ENCODE results near the gene HDLBP.

Gene HDLBP

DNA sequence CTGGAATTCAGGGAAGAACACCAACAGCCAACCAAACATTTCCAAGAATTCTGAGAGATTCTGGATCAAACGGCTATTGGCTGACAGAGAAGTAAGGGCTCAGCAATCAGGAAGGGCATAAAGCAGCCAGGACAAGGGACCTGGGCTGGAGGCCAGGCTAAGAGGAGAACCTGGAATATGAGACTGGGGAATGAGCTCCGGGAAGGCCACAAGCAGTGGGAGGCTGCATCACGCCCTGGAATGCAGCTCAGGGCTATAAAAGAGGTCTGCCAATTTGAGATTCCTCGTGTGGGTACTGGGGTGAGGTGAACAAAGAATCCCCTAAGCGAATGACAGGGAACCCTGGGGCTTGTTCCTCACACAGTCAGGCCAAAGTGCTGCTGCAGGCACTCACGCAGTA lies 66.6 kb downstream of the HDLBP start:
- DNase-seq, result no peak

DNA sequence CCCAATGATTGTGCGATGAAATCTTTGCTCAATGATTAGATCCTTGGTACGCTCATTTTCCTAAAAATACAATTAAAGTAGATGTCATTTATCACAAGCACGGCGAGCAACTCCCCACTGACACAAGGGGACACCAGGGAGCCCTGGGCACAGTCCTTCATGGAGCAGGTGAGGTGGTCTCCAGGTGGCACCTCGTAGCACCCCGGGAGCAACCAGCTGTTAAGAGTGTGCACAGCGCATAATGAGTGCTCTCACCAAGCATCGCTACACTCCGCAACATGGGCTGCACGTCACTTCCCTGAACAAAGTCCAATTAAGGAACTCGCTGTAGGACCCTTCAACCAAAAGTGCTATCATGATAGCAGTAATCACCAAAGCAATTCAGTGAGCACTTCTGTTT lies 67.2 kb downstream of the HDLBP start:
- DNase-seq, result no peak

DNA sequence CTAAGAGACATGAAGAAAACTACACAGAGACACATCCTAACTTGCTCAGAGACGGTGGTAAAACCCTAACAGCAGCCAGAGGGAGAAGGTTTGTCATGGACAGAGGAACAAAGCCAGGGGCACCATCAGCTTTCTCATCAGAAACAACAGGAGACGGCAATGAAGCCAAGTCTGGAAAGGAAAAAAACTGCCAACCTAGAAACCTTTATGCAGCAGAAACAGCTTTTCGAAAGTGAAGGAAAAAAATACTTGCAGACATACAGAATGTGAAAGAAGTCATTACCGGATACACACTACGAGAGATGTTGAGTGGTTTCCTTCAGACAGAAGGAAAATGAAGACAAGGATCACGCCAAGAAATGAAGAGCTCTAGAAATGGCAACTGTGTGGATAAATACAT lies 71.1 kb downstream of the HDLBP start:
- DNase-seq, result no peak

- DNase-seq, result no peak
These were observed 73.2 kb downstream of the HDLBP start for GRCh38 chr2:241242306-241242705.

- DNase-seq, result no peak
These were observed 73.8 kb downstream of the HDLBP start for GRCh38 chr2:241241669-241242068.

- no peak for DNase-seq
These were observed 75.0 kb downstream of the HDLBP start for GRCh38 chr2:241240320-241241004.

DNA sequence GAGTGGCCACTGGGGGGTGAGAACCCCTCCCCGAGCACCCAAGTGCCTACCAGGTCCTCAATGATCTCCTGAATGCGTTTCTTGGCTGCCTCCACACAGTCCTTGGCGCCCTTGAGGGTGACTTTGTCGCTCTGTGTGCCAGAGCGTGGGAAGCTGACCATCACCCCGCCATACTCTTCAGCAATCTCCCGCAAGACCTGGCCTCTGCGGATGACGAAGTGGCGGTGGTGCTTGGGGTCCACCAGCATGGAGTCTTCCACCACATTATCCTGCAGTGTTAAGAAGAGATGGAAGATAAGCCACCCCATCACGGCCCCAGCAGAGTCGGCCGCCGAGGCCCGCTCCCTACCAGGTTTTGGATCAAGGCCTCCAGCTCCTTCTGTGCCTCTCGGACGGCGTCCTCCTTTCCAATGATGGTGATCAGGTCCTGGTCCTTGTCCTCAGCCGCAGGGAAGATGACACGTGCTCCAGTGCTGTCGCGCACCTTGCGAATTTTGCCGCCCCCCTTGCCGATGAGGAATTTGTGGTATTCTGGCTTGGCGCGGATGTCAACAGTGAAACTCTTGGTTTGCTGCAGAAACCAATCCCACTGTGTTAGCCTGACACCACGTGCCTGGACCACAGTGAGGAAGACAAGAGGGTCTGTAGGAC lies 75.8 kb downstream of the HDLBP start:
- DNase-seq, result no peak

GRCh38 chr2:241238693-241239198 lies 76.7 kb downstream of the HDLBP start:
- DNase-seq, result no peak

GRCh38 chr2:241237949-241238371 lies 77.5 kb downstream of the HDLBP start:
- no peak for DNase-seq

- DNase-seq, result no peak
These were observed 78.4 kb downstream of the HDLBP start for GRCh38 chr2:241237047-241237446.

DNA sequence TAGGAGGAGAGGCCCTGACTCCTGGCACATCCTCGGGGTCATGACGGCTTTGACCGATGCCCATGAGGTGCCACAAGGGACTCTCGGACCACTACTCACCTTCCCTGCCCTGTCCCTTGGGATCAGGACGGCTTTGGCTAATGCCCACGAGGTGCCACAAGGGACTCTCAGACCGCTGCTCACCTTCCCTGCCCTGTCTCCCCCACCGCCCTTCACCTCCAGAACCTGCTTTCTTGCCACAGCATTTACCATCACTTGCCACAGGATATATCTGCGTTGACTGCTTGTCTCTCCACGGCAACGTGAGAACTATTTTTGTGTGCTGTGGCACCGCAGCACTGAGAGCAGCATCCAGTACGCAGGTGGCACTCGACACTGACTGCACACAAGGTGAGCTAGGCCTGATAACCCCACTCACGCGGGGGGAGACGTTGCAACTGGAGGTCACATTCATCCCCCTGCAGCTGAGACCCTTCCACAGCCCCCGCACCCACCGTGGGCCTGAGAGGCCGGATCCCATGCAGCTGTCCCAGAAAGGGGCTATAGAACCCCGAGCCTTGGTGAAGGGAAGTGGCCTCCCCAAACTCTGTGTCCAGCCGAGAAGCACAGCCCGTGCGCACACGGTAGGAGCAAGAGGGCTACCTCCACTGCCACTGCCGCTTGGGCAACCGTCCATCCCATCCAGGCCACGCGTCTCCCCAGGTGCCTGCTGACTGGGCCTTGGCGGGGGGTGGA lies 79.4 kb downstream of the HDLBP start:
- DNase-seq, result no peak

- no peak for DNase-seq
These were observed 80.3 kb downstream of the HDLBP start for GRCh38 chr2:241234962-241235740.

- no peak for DNase-seq
These were observed 81.2 kb downstream of the HDLBP start for GRCh38 chr2:241234066-241234790.

- no peak for DNase-seq
These were observed 82.5 kb downstream of the HDLBP start for GRCh38 chr2:241232736-241233575.

DNA sequence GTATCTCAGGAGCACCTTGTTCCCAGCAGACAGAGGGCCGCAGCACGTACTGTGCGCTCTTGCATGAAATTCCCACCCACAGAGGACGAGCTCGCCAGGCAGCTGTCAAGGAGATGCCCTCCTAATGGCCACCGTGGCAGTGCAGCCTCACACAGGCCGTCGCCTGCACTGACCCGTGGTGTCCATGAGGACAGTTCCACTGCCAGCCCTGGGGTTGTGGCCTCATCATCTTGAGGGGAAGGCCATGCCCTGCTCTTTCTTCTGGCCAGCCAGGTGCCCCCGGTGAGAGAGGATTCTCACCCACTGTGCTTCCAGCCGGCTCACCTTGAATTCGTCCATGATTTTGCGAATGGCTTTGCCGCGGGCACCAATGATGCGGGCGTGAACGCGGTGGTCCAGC lies 85.0 kb downstream of the HDLBP start:
- no peak for DNase-seq

DNA sequence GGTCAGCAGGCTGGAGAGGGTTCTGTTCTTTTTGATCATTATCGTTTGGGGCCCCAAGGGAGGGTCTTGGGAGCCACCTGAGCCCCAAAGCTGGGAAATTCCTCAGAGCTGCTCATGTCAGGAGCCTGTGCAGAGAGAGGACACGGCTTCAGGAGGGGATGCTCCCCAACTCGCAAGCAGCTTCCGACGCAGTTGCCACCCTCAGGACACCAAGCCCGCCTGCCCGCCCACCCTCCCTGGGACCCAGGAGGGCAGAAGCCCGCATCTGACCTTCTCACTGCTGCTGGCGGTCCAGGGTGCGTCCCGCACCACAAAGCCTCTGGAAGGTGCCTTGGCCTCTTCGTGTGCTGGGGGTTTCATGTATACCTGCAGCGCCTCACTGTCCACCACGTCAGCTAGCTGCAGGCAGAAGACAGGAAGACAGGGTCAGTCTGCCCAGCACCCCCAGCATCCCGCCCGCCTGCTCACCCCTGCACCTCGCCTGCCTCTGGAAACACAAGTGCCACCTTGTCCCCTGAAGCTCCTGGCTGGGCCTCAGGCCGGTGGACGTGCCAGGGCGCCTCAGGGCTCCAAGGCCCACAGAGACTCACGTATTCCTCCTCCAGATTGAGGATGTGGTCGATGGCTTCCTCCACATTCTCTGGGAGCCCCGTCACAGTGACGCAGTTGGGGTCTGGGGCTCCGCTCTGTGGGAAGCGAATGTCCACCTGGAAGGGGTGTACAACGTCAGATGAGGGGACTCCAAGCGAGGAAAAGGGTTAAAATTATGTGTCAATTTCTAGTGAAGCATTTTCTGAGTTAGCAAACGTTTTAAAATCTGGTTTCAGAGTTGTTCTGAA lies 85.7 kb downstream of the HDLBP start:
- no peak for DNase-seq

- DNase-seq, result no peak
These were observed 86.5 kb downstream of the HDLBP start for GRCh38 chr2:241228860-241229516.

DNA sequence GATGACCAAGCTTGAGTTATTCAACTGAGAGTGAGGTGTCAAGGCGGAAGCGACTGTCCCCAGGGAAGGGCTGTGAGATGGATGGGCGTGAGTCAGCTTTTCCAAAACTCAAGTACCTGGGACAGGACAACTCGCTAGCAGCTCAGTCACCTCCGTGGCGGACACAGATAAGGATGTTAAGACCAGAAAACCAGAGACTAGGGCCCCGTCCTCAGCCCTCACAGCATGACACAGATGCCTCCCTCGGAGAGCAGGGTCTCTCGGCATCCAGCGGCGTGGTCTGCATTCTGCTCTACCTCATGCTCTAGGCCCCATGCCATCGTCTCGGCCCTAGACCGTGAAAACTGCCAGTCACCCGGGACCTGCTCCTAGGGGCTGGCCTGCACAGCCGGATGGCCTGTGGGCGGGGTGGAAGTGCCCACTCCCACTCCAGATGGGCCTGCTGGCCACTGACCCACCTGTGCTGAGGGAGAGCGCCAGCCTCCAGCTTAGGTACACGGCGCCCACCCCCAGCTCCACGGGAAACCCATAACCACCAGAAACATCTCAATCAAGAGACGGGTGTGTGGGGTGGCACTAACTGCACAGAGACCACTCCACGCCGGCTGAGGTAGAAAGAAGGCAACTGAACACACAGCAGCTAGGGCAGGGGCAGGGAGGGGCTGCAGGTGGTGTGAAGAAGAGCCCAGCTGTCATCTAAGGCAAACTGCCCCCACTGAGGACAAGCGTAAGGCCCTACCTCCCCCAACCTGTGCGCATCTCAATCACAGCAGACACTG lies 87.2 kb downstream of the HDLBP start:
- no peak for DNase-seq

DNA sequence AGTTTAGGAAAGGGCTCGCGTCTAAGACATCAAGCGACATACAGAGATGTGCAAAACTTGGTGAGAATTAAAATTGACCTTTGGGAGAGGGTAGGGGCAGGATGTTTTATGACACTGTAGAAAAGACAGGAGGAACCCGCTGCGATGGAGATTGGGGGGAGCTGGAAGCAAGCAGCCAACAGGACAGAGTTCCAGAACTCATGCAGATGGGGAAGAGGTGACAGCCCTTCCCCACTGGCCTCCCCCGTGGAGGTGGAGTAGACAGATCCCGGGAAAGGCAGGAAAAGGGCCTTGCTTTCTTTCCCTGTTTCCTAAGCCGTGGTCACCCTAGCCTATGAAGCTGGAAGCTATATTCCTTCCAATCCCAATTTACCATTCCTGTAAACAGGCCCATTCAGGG lies 87.9 kb downstream of the HDLBP start:
- DNase-seq, result no peak

Measured in activated CD8-positive, alpha-beta memory T cell treated with anti-CD3 and anti-CD28 coated beads for 24 hours (primary cell).